DOHH2 (cell line): Measurements from ENCODE around the gene TMEM106C.

Experiments used
- EZH2phosphoT487 ChIP-seq: fragments of 200-600 bp; sonication (generic); IDR thresholded peaks from 2 replicates; pipeline ENCODE4 v1.6.1; 2017; ENCODE audit warnings: borderline replicate concordance, mild to moderate bottlenecking, antibody characterized with exemption, low read length, moderate library complexity, mixed read lengths
- TF ChIP-seq, protein P1 (sequence below): fragments of 200-600 bp; sonication (generic); IDR thresholded peaks from one replicate; pipeline ENCODE4 v1.5.1; 2014; ENCODE audit warnings: antibody characterized with exemption, mild to moderate bottlenecking, low read depth, low read length; ENCODE audit not compliant: poor library complexity, severe bottlenecking

DNA sequence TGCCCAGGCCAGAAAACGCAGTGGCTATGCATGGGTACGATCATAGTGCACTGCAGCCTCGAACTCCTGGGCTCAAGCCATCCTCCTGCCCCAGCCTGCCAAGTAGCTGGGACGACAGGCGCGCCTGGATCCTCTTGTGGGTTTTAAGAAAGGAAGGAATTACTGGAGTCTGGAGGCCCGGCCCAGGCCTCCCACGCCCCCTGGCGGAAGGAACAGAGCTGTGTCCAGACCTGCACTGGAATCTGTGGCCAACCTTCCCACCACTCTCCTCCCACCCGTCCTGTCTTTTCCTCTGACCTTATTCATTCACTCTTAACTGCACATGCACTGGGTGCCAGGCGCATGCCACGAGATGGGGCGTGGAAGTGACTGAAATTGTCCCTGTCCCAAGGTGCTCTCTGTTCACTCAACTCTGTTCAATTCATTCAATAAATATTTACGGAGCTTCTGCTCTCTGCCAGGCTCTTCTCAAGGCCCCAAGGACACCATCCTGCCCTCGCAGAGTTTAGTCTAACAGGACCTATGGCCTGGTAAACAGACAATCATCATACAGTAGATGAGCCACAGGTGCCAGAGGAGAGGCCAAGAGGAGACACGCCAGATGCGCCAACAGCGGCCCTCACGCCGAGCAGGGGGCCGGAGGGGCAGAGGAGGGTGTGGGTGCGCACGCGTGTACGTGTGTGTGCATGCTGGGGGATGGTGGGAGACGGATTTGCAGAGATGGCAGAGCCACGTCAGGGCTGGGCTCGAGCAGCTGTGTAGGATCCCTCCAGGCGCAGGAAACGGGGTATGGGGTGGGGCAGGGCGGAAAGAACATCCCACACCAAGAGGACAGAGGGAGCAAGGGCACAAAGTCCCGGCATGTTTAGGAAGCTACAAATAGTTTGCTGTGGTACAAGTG lies 13.7 kb upstream of the TMEM106C start:
- TF ChIP-seq, protein P1, sequence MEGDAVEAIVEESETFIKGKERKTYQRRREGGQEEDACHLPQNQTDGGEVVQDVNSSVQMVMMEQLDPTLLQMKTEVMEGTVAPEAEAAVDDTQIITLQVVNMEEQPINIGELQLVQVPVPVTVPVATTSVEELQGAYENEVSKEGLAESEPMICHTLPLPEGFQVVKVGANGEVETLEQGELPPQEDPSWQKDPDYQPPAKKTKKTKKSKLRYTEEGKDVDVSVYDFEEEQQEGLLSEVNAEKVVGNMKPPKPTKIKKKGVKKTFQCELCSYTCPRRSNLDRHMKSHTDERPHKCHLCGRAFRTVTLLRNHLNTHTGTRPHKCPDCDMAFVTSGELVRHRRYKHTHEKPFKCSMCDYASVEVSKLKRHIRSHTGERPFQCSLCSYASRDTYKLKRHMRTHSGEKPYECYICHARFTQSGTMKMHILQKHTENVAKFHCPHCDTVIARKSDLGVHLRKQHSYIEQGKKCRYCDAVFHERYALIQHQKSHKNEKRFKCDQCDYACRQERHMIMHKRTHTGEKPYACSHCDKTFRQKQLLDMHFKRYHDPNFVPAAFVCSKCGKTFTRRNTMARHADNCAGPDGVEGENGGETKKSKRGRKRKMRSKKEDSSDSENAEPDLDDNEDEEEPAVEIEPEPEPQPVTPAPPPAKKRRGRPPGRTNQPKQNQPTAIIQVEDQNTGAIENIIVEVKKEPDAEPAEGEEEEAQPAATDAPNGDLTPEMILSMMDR = peak; percentile 92
- no peak for TF ChIP-seq EZH2phosphoT487
